ENCODE data around the gene MEGF6. TPM values are rescaled to one million over a fixed set of nuclear protein-coding genes. Genes with fewer than 3 reads are reported as not detected.
"Not testable (repeated sequence)": the region's sequence is repeated elsewhere in the genome, so short reads cannot be mapped to it uniquely, and the experiment has no call there.

MEGF6 gene
- total and polyA plus RNA-seq, 2 donors, result 9.6 to 35.2 TPM

- H3K4me1 ChIP-seq (ENCODE audit: control insufficient read depth in 2 of 2, insufficient read depth in 2 of 2, low read length in 2 of 2), result no peaks in the 10 kb centered on the region
- no peaks in the 10 kb centered on the region for H3K27me3 ChIP-seq (ENCODE audit: control insufficient read depth in 2 of 2, insufficient read depth in 1 of 2, low read length in 1 of 2)
- WGBS, result 95% methylated on average over 7 of the region's 7 CpGs
- no peaks in the 10 kb centered on the region for H3K36me3 ChIP-seq (ENCODE audit: control insufficient read depth in 2 of 2, insufficient read depth in 2 of 2, low read length in 1 of 2)
- no peak overlapping the region for H3K4me3 ChIP-seq (ENCODE audit: low read length in 2 of 2)
- no peak for DNase-seq (ENCODE audit: low read depth in 6 of 9, low spot score in 9 of 9)
- no peak overlapping the region for H3K27ac ChIP-seq (ENCODE audit: low read depth in 1 of 2, low read length in 1 of 2)
- H3K9me3 ChIP-seq (ENCODE audit: control insufficient read depth in 2 of 2, insufficient read depth in 1 of 2, low read length in 1 of 2), result peaks cover 0 to 11% of the 10 kb centered on the region in 2 donors
These were observed 26.4 kb downstream of the MEGF6 start for GRCh38 chr1:3584915-3585314.

- H3K9me3 ChIP-seq (ENCODE audit: control insufficient read depth in 2 of 2, insufficient read depth in 1 of 2, low read length in 1 of 2), result peaks cover 0 to 11% of the 10 kb centered on the region in 2 donors
- WGBS, result 87% methylated on average over 21 of the region's 21 CpGs
- H3K27me3 ChIP-seq (ENCODE audit: control insufficient read depth in 2 of 2, insufficient read depth in 1 of 2, low read length in 1 of 2); H3K36me3 ChIP-seq (ENCODE audit: control insufficient read depth in 2 of 2, insufficient read depth in 2 of 2, low read length in 1 of 2); H3K4me1 ChIP-seq (ENCODE audit: control insufficient read depth in 2 of 2, insufficient read depth in 2 of 2, low read length in 2 of 2); H3K4me3 ChIP-seq (ENCODE audit: low read length in 2 of 2); DNase-seq (ENCODE audit: low read depth in 6 of 9, low spot score in 9 of 9); H3K27ac ChIP-seq (ENCODE audit: low read depth in 1 of 2, low read length in 1 of 2): not testable (repeated sequence)
These were observed 27.6 kb downstream of the MEGF6 start for GRCh38 chr1:3583751-3584150.

- no peak for DNase-seq (ENCODE audit: low read depth in 6 of 9, low spot score in 9 of 9)
- Histone ChIP-seq H3K27me3 (ENCODE audit: control insufficient read depth in 2 of 2, insufficient read depth in 1 of 2, low read length in 1 of 2) (no peaks in the 10 kb centered on the region), H3K4me1 (ENCODE audit: control insufficient read depth in 2 of 2, insufficient read depth in 2 of 2, low read length in 2 of 2) (no peaks in the 10 kb centered on the region), H3K4me3 (ENCODE audit: low read length in 2 of 2) (no peak overlapping the region), H3K27ac (ENCODE audit: low read depth in 1 of 2, low read length in 1 of 2) (no peak overlapping the region), H3K36me3 (ENCODE audit: control insufficient read depth in 2 of 2, insufficient read depth in 2 of 2, low read length in 1 of 2) (no peaks in the 10 kb centered on the region), H3K9me3 (ENCODE audit: control insufficient read depth in 2 of 2, insufficient read depth in 1 of 2, low read length in 1 of 2) (peaks cover 0 to 12% of the 10 kb centered on the region in 2 donors)
- 92% methylated on average over 16 of the region's 16 CpGs for WGBS
These were observed 29.8 kb downstream of the MEGF6 start for GRCh38 chr1:3581296-3582036.

- Histone ChIP-seq H3K36me3 (ENCODE audit: control insufficient read depth in 2 of 2, insufficient read depth in 2 of 2, low read length in 1 of 2) (no peaks in the 10 kb centered on the region), H3K27ac (ENCODE audit: low read depth in 1 of 2, low read length in 1 of 2) (no peak overlapping the region), H3K9me3 (ENCODE audit: control insufficient read depth in 2 of 2, insufficient read depth in 1 of 2, low read length in 1 of 2) (peaks cover 1 to 18% of the 10 kb centered on the region in 2 donors), H3K4me3 (ENCODE audit: low read length in 2 of 2) (no peak overlapping the region), H3K4me1 (ENCODE audit: control insufficient read depth in 2 of 2, insufficient read depth in 2 of 2, low read length in 2 of 2) (no peaks in the 10 kb centered on the region), H3K27me3 (ENCODE audit: control insufficient read depth in 2 of 2, insufficient read depth in 1 of 2, low read length in 1 of 2) (no peaks in the 10 kb centered on the region)
- 89% methylated on average over 9 of the region's 9 CpGs for WGBS
- no peak for DNase-seq (ENCODE audit: low read depth in 6 of 9, low spot score in 9 of 9)
These were observed 31.1 kb downstream of the MEGF6 start for GRCh38 chr1:3580231-3580630.

GRCh38 chr1:3579626-3580025 lies 31.7 kb downstream of the MEGF6 start:
- H3K36me3 ChIP-seq (ENCODE audit: control insufficient read depth in 2 of 2, insufficient read depth in 2 of 2, low read length in 1 of 2), result no peaks in the 10 kb centered on the region
- no peak for DNase-seq (ENCODE audit: low read depth in 6 of 9, low spot score in 9 of 9)
- no peak overlapping the region for H3K27ac ChIP-seq (ENCODE audit: low read depth in 1 of 2, low read length in 1 of 2)
- peaks cover 1 to 13% of the 10 kb centered on the region in 2 donors for H3K9me3 ChIP-seq (ENCODE audit: control insufficient read depth in 2 of 2, insufficient read depth in 1 of 2, low read length in 1 of 2)
- H3K4me1 ChIP-seq (ENCODE audit: control insufficient read depth in 2 of 2, insufficient read depth in 2 of 2, low read length in 2 of 2), result no peaks in the 10 kb centered on the region
- no peak overlapping the region for H3K4me3 ChIP-seq (ENCODE audit: low read length in 2 of 2)
- no peaks in the 10 kb centered on the region for H3K27me3 ChIP-seq (ENCODE audit: control insufficient read depth in 2 of 2, insufficient read depth in 1 of 2, low read length in 1 of 2)
- 96% methylated on average over 16 of the region's 16 CpGs for WGBS

- DNase-seq (ENCODE audit: low read depth in 6 of 9, low spot score in 9 of 9), result no peak
- Histone ChIP-seq H3K27ac (ENCODE audit: low read depth in 1 of 2, low read length in 1 of 2) (no peak overlapping the region), H3K4me1 (ENCODE audit: control insufficient read depth in 2 of 2, insufficient read depth in 2 of 2, low read length in 2 of 2) (no peaks in the 10 kb centered on the region), H3K4me3 (ENCODE audit: low read length in 2 of 2) (no peak overlapping the region), H3K9me3 (ENCODE audit: control insufficient read depth in 2 of 2, insufficient read depth in 1 of 2, low read length in 1 of 2) (peaks cover 1 to 9% of the 10 kb centered on the region in 2 donors), H3K36me3 (ENCODE audit: control insufficient read depth in 2 of 2, insufficient read depth in 2 of 2, low read length in 1 of 2) (no peaks in the 10 kb centered on the region), H3K27me3 (ENCODE audit: control insufficient read depth in 2 of 2, insufficient read depth in 1 of 2, low read length in 1 of 2) (no peaks in the 10 kb centered on the region)
- 97% methylated on average over 19 of the region's 19 CpGs for WGBS
These were observed 32.4 kb downstream of the MEGF6 start for GRCh38 chr1:3578906-3579305.

- no peak for DNase-seq (ENCODE audit: low read depth in 6 of 9, low spot score in 9 of 9)
- Histone ChIP-seq H3K27ac (ENCODE audit: low read depth in 1 of 2, low read length in 1 of 2) (no peak overlapping the region), H3K4me1 (ENCODE audit: control insufficient read depth in 2 of 2, insufficient read depth in 2 of 2, low read length in 2 of 2) (no peaks in the 10 kb centered on the region), H3K9me3 (ENCODE audit: control insufficient read depth in 2 of 2, insufficient read depth in 1 of 2, low read length in 1 of 2) (peaks cover 1 to 7% of the 10 kb centered on the region in 2 donors), H3K36me3 (ENCODE audit: control insufficient read depth in 2 of 2, insufficient read depth in 2 of 2, low read length in 1 of 2) (no peaks in the 10 kb centered on the region), H3K27me3 (ENCODE audit: control insufficient read depth in 2 of 2, insufficient read depth in 1 of 2, low read length in 1 of 2) (no peaks in the 10 kb centered on the region), H3K4me3 (ENCODE audit: low read length in 2 of 2) (no peak overlapping the region)
- WGBS, result 97% methylated on average over 8 of the region's 8 CpGs
These were observed 32.9 kb downstream of the MEGF6 start for GRCh38 chr1:3578433-3578805.

GRCh38 chr1:3577711-3578432 lies 33.4 kb downstream of the MEGF6 start:
- H3K4me1 ChIP-seq (ENCODE audit: control insufficient read depth in 2 of 2, insufficient read depth in 2 of 2, low read length in 2 of 2), result no peaks in the 10 kb centered on the region
- H3K36me3 ChIP-seq (ENCODE audit: control insufficient read depth in 2 of 2, insufficient read depth in 2 of 2, low read length in 1 of 2), result no peaks in the 10 kb centered on the region
- DNase-seq (ENCODE audit: low read depth in 6 of 9, low spot score in 9 of 9), result no peak
- H3K27ac ChIP-seq (ENCODE audit: low read depth in 1 of 2, low read length in 1 of 2), result no peak overlapping the region
- H3K4me3 ChIP-seq (ENCODE audit: low read length in 2 of 2), result no peak overlapping the region
- WGBS, result 90% methylated on average over 27 of the region's 27 CpGs
- H3K27me3 ChIP-seq (ENCODE audit: control insufficient read depth in 2 of 2, insufficient read depth in 1 of 2, low read length in 1 of 2), result no peaks in the 10 kb centered on the region
- peaks cover 1 to 7% of the 10 kb centered on the region in 2 donors for H3K9me3 ChIP-seq (ENCODE audit: control insufficient read depth in 2 of 2, insufficient read depth in 1 of 2, low read length in 1 of 2)

GRCh38 chr1:3577300-3577699 lies 34.0 kb downstream of the MEGF6 start:
- no peaks in the 10 kb centered on the region for H3K27me3 ChIP-seq (ENCODE audit: control insufficient read depth in 2 of 2, insufficient read depth in 1 of 2, low read length in 1 of 2)
- H3K4me1 ChIP-seq (ENCODE audit: control insufficient read depth in 2 of 2, insufficient read depth in 2 of 2, low read length in 2 of 2), result no peaks in the 10 kb centered on the region
- peaks cover 1 to 7% of the 10 kb centered on the region in 2 donors for H3K9me3 ChIP-seq (ENCODE audit: control insufficient read depth in 2 of 2, insufficient read depth in 1 of 2, low read length in 1 of 2)
- H3K4me3 ChIP-seq (ENCODE audit: low read length in 2 of 2), result no peak overlapping the region
- no peak for DNase-seq (ENCODE audit: low read depth in 6 of 9, low spot score in 9 of 9)
- H3K27ac ChIP-seq (ENCODE audit: low read depth in 1 of 2, low read length in 1 of 2), result no peak overlapping the region
- WGBS, result 83% methylated on average over 7 of the region's 7 CpGs
- H3K36me3 ChIP-seq (ENCODE audit: control insufficient read depth in 2 of 2, insufficient read depth in 2 of 2, low read length in 1 of 2), result no peaks in the 10 kb centered on the region

Data from thymus (tissue), 11 donors.